ENCODE measurements around the gene DSC1.
"Not testable (repeated sequence)": the region's sequence is repeated elsewhere in the genome, so short reads cannot be mapped to it uniquely, and the experiment has no call there.

Gene DSC1

GRCh38 chr18:31162825-31163435 lies at the start of gene DSC1:
DSC1 (minus strand) TSS chr18:31162856; CDS start chr18:31162594, 262 bp downstream.
- DNase-seq, result no peak

GRCh38 chr18:31211047-31211446 lies 48.4 kb upstream of the DSC1 start:
- DNase-seq, result no peak

GRCh38 chr18:31209041-31209440 lies 46.4 kb upstream of the DSC1 start:
- DNase-seq, result no peak

- DNase-seq, result no peak
Observed at GRCh38 chr18:31207391-31207790, 44.7 kb upstream of the DSC1 start.

GRCh38 chr18:31206787-31207381 lies 44.2 kb upstream of the DSC1 start:
- DNase-seq, result no peak

GRCh38 chr18:31206071-31206470 lies 43.4 kb upstream of the DSC1 start:
- DNase-seq, result no peak

GRCh38 chr18:31205273-31205672 lies 42.6 kb upstream of the DSC1 start:
- no peak for DNase-seq

- DNase-seq, result no peak
Observed at GRCh38 chr18:31204833-31205232, 42.2 kb upstream of the DSC1 start.

GRCh38 chr18:31204166-31204565 lies 41.5 kb upstream of the DSC1 start:
- DNase-seq, result no peak

GRCh38 chr18:31203794-31204148 lies 41.1 kb upstream of the DSC1 start:
- DNase-seq, result no peak

GRCh38 chr18:31203096-31203793 lies 40.6 kb upstream of the DSC1 start:
- DNase-seq, result no peak

- no peak for DNase-seq
Observed at GRCh38 chr18:31199190-31199769, 36.6 kb upstream of the DSC1 start.

GRCh38 chr18:31197676-31198075 lies 35.0 kb upstream of the DSC1 start:
- DNase-seq, result no peak

GRCh38 chr18:31195063-31195462 lies 32.4 kb upstream of the DSC1 start:
- DNase-seq, result no peak

- DNase-seq, result no peak
Observed at GRCh38 chr18:31192086-31192776, 29.6 kb upstream of the DSC1 start.

GRCh38 chr18:31190919-31191318 lies 28.3 kb upstream of the DSC1 start:
- no peak for DNase-seq

- no peak for DNase-seq
Observed at GRCh38 chr18:31189757-31190156, 27.1 kb upstream of the DSC1 start.

GRCh38 chr18:31185186-31185950 lies 22.7 kb upstream of the DSC1 start:
- no peak for DNase-seq

- no peak for DNase-seq
Observed at GRCh38 chr18:31183302-31183701, 20.6 kb upstream of the DSC1 start.

GRCh38 chr18:31177369-31177768 lies 14.7 kb upstream of the DSC1 start:
- not testable (repeated sequence) for DNase-seq

- no peak for DNase-seq
Observed at GRCh38 chr18:31176531-31176930, 13.9 kb upstream of the DSC1 start.

GRCh38 chr18:31171144-31171839 lies 8.6 kb upstream of the DSC1 start:
- DNase-seq, result no peak

All from NCI-H1092 treated with DMSO at 0.1 percent for 48 hours (cell line).